ENCODE results near the gene PDLIM4. TPM values are rescaled to one million over a fixed set of nuclear protein-coding genes. Genes with fewer than 3 reads are reported as not detected.
A peak's percentile ranks its signal among the peaks of the same experiment; 100 is the strongest.

PDLIM4 gene
- total RNA-seq, 1 donor from 2014 or later: 146 TPM

DNA sequence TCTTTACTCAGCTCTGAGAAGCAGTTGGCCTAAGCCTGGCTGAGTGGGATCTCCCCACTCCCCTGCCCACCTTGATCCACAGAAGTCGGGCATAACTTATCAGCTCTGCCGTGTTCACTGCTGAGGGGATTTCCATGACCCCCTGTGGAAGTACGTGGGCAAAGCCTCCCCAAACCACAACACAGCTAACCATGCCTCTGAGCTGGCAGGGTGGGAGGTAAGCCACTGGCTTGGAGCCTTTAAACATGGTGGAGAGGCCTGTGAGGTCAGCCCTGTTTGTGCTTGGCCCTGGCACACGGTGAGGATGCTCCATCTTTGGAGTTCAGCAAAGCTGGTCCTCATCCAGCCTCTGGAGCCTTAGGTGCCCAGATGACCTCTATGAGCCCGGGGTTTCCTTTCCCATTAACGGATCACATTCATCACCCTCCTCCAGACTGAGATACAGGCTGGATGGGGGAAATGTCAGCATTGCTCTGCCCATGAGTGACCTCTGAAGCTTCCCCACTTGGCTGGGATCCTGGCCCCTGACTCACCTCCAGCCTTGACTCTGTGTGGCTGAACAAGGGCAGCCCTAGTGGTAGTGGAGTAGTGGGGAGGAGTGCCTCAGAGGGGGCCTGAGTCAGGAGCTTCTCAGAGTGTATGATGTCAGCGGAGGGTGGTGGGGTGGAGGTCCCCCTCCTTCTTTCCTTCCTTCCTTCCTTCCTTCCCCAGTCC lies 6.2 kb downstream of the PDLIM4 start:
- Histone ChIP-seq H3K36me3 (ENCODE audit: control insufficient read depth, insufficient read depth, low read length) (peaks cover 13% of the 10 kb centered on the region), H3K4me3 (ENCODE audit: low read depth, low read length) (no peak overlapping the region), H3K27me3 (ENCODE audit: control insufficient read depth, insufficient read depth, low read length) (no peaks in the 10 kb centered on the region)
- DNase-seq (ENCODE audit: low read depth): peak; percentile 81
- TF ChIP-seq, protein P1, sequence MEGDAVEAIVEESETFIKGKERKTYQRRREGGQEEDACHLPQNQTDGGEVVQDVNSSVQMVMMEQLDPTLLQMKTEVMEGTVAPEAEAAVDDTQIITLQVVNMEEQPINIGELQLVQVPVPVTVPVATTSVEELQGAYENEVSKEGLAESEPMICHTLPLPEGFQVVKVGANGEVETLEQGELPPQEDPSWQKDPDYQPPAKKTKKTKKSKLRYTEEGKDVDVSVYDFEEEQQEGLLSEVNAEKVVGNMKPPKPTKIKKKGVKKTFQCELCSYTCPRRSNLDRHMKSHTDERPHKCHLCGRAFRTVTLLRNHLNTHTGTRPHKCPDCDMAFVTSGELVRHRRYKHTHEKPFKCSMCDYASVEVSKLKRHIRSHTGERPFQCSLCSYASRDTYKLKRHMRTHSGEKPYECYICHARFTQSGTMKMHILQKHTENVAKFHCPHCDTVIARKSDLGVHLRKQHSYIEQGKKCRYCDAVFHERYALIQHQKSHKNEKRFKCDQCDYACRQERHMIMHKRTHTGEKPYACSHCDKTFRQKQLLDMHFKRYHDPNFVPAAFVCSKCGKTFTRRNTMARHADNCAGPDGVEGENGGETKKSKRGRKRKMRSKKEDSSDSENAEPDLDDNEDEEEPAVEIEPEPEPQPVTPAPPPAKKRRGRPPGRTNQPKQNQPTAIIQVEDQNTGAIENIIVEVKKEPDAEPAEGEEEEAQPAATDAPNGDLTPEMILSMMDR (IDR thresholded peaks at IDR 0.05; ENCODE audit: insufficient read depth, low read length, poor library complexity, severe bottlenecking): no peak

DNA sequence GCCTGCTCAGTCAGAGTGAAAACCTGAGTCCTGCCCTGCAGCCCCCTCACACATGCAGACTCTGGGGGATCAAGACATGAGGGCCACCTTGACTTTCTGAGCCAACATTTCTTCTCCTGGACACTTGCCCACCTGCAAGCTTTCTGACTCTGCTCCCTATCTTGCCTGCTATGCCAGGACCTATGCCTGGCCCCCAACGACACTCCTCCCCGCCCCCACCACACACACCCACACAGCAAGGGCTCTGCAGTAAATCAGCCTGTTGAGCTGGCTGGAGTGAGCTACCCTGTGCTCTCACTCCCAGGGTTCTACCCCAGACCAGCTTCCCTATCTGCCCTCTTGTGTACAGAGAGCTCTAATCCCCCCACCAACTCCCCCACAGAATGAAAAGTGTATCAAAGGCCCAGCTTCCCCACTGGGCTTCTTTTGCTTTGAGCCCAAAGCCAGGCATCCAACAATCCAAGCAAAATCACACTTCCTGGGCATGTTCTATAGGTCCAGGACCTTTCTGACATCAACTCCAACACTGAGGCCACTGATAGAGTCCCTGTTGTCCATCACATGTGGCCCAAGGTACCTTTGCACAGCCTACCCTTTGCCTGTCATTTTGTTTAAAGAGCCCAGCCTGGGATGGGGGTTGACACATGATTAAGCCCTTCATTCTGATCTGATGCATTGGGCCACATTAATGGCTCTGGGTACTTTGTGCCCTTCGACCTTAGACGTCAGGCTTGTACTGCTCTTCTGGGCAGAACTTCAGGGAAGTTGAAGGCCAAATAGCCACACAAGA lies 7.2 kb downstream of the PDLIM4 start:
- no peaks in the 10 kb centered on the region for H3K27me3 ChIP-seq (ENCODE audit: control insufficient read depth, insufficient read depth, low read length)
- H3K4me3 ChIP-seq (ENCODE audit: low read depth, low read length): no peak overlapping the region
- TF ChIP-seq, protein P1 (IDR thresholded peaks at IDR 0.05; ENCODE audit: insufficient read depth, low read length, poor library complexity, severe bottlenecking): no peak
- H3K36me3 ChIP-seq (ENCODE audit: control insufficient read depth, insufficient read depth, low read length): peaks cover 13% of the 10 kb centered on the region
- DNase-seq (ENCODE audit: low read depth): no peak

DNA sequence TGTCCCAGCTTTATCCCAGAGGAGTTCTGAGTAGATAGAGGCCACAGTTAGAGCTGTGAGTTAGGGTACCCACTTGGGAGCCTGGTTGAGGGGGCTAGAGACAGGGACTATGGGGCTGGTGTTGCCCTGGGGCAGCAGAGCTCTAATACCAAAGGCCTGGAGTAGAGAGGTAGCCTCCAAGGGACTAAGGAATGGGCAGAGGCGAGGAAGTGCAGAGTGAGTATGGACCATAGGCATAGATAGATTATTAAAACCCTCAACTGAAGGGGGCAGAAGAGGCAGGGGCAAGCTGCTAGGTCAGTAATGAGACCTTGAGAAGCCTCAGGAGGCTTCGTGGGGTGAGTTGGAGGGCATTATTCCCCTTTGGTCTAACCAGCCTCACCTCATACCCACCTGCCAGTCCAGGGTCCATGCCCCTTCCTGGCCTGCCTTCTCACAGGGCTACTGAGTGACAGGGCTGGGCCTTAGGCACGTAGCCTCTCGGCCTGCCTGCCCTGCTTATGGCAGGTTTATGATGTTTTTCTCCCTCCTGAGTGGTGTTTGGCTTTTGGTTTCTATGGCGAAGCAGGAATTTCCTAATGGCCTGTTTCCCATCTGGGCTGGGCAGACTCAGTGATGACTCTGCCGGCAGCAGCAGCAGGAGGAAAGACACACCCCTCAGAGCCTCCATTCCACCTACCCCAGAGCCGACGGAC lies 8.0 kb downstream of the PDLIM4 start:
- DNase-seq (ENCODE audit: low read depth): peak; percentile 89
- Histone ChIP-seq H3K36me3 (ENCODE audit: control insufficient read depth, insufficient read depth, low read length) (peaks cover 13% of the 10 kb centered on the region), H3K27me3 (ENCODE audit: control insufficient read depth, insufficient read depth, low read length) (no peaks in the 10 kb centered on the region), H3K4me3 (ENCODE audit: low read depth, low read length) (no peak overlapping the region)
- TF ChIP-seq, protein P1 (IDR thresholded peaks at IDR 0.05; ENCODE audit: insufficient read depth, low read length, poor library complexity, severe bottlenecking): peak; percentile 13

DNA sequence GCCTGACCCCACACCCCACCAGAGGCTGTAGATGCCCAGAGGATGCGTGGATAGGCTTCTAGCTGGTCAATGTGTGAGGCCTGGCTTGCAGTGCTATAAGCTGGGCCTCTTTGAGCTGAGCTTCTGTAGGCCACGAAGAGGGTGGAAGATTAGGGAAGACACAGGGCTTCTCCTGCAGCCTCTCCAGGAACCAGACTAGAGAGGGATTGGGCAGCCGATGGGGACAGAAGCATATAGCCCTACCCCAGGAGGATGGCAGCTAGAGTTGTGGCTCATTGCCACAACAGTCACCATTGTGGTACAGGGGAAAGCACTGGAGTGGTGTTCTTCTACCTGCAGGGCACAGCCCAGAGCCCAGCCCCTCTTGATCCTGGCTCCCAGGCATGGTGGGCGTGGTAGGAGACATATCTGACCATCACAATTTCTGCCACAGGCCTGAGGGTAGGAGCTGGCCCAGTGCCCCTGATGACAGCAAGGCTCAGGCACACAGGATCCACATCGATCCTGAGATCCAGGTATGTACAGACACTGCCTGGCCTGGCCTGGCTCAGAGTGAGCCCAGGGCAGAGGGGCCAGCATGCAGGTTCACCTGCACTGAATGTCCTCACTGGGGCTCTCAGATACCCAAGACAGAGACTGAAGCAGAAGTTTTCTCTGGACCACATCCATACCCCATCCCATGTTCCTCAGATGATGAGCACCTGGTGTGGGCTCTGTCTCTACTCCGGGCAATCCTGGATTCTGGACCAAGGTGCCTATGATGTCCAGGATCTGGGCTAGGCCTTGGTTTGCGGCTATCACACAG lies 8.7 kb downstream of the PDLIM4 start:
- TF ChIP-seq, protein P1 (IDR thresholded peaks at IDR 0.05; ENCODE audit: insufficient read depth, low read length, poor library complexity, severe bottlenecking): no peak
- DNase-seq (ENCODE audit: low read depth): no peak
- peaks cover 13% of the 10 kb centered on the region for H3K36me3 ChIP-seq (ENCODE audit: control insufficient read depth, insufficient read depth, low read length)
- no peak overlapping the region for H3K4me3 ChIP-seq (ENCODE audit: low read depth, low read length)
- no peaks in the 10 kb centered on the region for H3K27me3 ChIP-seq (ENCODE audit: control insufficient read depth, insufficient read depth, low read length)

DNA sequence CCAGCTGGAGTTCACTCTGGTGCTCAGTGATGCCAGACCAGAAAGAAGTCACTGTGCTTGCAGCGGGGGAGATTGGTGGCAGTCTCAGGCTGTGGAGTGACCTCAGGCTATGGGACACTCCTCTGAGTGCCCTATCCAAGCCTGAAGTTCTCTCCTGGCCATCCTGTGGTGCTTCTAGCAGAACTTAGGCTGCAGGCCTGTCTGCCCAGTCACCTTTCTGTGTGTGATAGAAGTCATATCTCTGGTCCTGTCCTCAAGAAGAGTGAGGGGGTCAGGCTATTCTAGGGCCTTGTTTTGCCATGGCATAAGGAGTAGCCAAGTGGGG lies 9.3 kb downstream of the PDLIM4 start:
- H3K36me3 ChIP-seq (ENCODE audit: control insufficient read depth, insufficient read depth, low read length): peaks cover 13% of the 10 kb centered on the region
- TF ChIP-seq, protein P1 (IDR thresholded peaks at IDR 0.05; ENCODE audit: insufficient read depth, low read length, poor library complexity, severe bottlenecking): no peak
- H3K4me3 ChIP-seq (ENCODE audit: low read depth, low read length): no peak overlapping the region
- DNase-seq (ENCODE audit: low read depth): no peak
- H3K27me3 ChIP-seq (ENCODE audit: control insufficient read depth, insufficient read depth, low read length): no peaks in the 10 kb centered on the region
